HG03354 (cell line): ENCODE data around the gene ABCF3.
"Not testable (repeated sequence)": the region's sequence is repeated elsewhere in the genome, so short reads cannot be mapped to it uniquely, and the experiment has no call there.

Experiments
- ATAC-seq: cut with Tn5 transposase; IDR thresholded peaks from one replicate; pipeline ENCODE4 v1.9.1; 2021; ENCODE audit warnings: mild to moderate bottlenecking; ENCODE audit not compliant: unreplicated experiment, poor library complexity, severe bottlenecking

Gene ABCF3

GRCh38 chr3:184186184-184186901 is at the start of gene ABCF3:
Gene ABCF3 (plus strand): TSS chr3:184186199. CDS start chr3:184186208, 9 bp downstream.
- peak; percentile 34 for ATAC-seq

- no peak for ATAC-seq
Measured at GRCh38 chr3:184140436-184140835, 45.6 kb upstream of the ABCF3 start.

GRCh38 chr3:184142199-184142598 is 43.8 kb upstream of the ABCF3 start:
- no peak for ATAC-seq

- no peak for ATAC-seq
Measured at GRCh38 chr3:184143327-184143726, 42.7 kb upstream of the ABCF3 start.

- ATAC-seq: no peak
Measured at GRCh38 chr3:184144505-184144904, 41.5 kb upstream of the ABCF3 start.

- no peak for ATAC-seq
Measured at GRCh38 chr3:184145111-184145524, 40.9 kb upstream of the ABCF3 start.

GRCh38 chr3:184145751-184146270 is 40.2 kb upstream of the ABCF3 start:
- ATAC-seq: no peak

- no peak for ATAC-seq
Measured at GRCh38 chr3:184148076-184148475, 37.9 kb upstream of the ABCF3 start.

- ATAC-seq: no peak
Measured at GRCh38 chr3:184149123-184149522, 36.9 kb upstream of the ABCF3 start.

GRCh38 chr3:184149770-184150169 is 36.2 kb upstream of the ABCF3 start:
- ATAC-seq: not testable (repeated sequence)

GRCh38 chr3:184154885-184155643 is 30.9 kb upstream of the ABCF3 start, which contains the start of gene DVL3:
Gene DVL3 (plus strand): TSS chr3:184155377. CDS start chr3:184155636, 259 bp downstream.
- ATAC-seq: peak; percentile 78

- peak; percentile 45 for ATAC-seq
Measured at GRCh38 chr3:184155644-184156521, 30.1 kb upstream of the ABCF3 start.

- ATAC-seq: no peak
Measured at GRCh38 chr3:184156522-184156955, 29.5 kb upstream of the ABCF3 start.

GRCh38 chr3:184157206-184157605 is 28.8 kb upstream of the ABCF3 start:
- ATAC-seq: no peak

- ATAC-seq: no peak
Measured at GRCh38 chr3:184158404-184158803, 27.6 kb upstream of the ABCF3 start.

GRCh38 chr3:184160456-184160855 is 25.5 kb upstream of the ABCF3 start:
- ATAC-seq: no peak

GRCh38 chr3:184162571-184163070 is 23.4 kb upstream of the ABCF3 start:
- not testable (repeated sequence) for ATAC-seq

GRCh38 chr3:184164648-184165330 is 21.2 kb upstream of the ABCF3 start:
- ATAC-seq: no peak

GRCh38 chr3:184165543-184165942 is 20.5 kb upstream of the ABCF3 start:
- ATAC-seq: no peak
